ENCODE data around the gene KIF9. TPM values are rescaled to one million over a fixed set of nuclear protein-coding genes. Genes with fewer than 3 reads are reported as not detected.

Gene KIF9
- total RNA-seq, 1 donor from 2014 or later, result 6.2 TPM

DNA sequence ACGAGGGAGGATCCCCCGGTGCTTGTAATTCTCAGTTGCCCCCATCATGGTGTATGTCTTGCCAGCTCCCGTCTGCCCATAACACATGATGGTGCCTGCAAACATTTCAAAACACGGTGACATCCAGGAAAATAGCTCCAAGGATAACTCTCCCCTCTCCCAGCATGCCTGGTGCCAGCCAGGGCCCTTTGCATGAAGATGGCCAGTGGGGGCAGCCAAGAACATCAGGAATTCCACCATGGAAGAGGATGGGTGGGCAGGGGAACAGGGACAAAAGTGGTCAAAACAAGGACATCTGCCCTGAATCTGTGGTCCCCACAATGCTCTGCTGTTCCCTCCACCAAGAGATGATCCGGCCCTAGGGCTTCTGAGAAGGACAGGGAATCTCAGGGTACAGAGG lies 9.0 kb downstream of the KIF9 start:
- H3K4me3 Mint-ChIP-seq, result no peak overlapping the region
- H3K4me1 Mint-ChIP-seq, result no peaks in the 10 kb centered on the region
- H3K27me3 Mint-ChIP-seq (ENCODE audit: low read depth), result no peaks in the 10 kb centered on the region
- H3K9me3 Mint-ChIP-seq, result no peaks in the 10 kb centered on the region
- no peak overlapping the region for H3K27ac Mint-ChIP-seq
- TF ChIP-seq, protein P1, sequence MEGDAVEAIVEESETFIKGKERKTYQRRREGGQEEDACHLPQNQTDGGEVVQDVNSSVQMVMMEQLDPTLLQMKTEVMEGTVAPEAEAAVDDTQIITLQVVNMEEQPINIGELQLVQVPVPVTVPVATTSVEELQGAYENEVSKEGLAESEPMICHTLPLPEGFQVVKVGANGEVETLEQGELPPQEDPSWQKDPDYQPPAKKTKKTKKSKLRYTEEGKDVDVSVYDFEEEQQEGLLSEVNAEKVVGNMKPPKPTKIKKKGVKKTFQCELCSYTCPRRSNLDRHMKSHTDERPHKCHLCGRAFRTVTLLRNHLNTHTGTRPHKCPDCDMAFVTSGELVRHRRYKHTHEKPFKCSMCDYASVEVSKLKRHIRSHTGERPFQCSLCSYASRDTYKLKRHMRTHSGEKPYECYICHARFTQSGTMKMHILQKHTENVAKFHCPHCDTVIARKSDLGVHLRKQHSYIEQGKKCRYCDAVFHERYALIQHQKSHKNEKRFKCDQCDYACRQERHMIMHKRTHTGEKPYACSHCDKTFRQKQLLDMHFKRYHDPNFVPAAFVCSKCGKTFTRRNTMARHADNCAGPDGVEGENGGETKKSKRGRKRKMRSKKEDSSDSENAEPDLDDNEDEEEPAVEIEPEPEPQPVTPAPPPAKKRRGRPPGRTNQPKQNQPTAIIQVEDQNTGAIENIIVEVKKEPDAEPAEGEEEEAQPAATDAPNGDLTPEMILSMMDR (IDR thresholded peaks at IDR 0.05; ENCODE audit: unreplicated experiment), result no peak
- H3K36me3 Mint-ChIP-seq, result no peaks in the 10 kb centered on the region
- DNase-seq (ENCODE audit: low spot score in 2 of 2, unreplicated experiment in 2 of 2), result no peak

DNA sequence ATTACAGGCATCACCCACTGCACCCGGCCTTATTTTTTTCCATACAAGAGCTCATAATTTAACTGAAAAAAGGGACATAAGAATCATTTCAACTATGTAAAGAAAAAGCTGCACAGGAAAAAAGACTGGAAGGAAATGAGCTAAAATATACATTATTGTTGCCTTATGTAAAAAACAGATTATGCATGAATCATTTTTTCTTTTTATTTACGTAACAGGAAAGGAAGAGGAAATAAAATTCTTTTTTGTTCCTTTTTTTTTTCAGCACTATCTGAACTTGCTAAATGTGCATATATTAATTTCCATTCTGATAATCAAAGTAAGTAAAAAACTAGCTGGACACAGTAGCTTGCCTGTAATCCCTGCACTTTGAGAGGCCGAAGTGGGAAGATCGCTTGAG lies 12.1 kb downstream of the KIF9 start:
- no peak overlapping the region for H3K4me3 Mint-ChIP-seq
- H3K27ac Mint-ChIP-seq, result no peak overlapping the region
- H3K36me3 Mint-ChIP-seq, result no peaks in the 10 kb centered on the region
- no peaks in the 10 kb centered on the region for H3K27me3 Mint-ChIP-seq (ENCODE audit: low read depth)
- H3K4me1 Mint-ChIP-seq, result peaks cover 4% of the 10 kb centered on the region
- TF ChIP-seq, protein P1 (IDR thresholded peaks at IDR 0.05; ENCODE audit: unreplicated experiment), result no peak
- H3K9me3 Mint-ChIP-seq, result no peaks in the 10 kb centered on the region
- DNase-seq (ENCODE audit: low spot score in 2 of 2, unreplicated experiment in 2 of 2), result no peak

DNA sequence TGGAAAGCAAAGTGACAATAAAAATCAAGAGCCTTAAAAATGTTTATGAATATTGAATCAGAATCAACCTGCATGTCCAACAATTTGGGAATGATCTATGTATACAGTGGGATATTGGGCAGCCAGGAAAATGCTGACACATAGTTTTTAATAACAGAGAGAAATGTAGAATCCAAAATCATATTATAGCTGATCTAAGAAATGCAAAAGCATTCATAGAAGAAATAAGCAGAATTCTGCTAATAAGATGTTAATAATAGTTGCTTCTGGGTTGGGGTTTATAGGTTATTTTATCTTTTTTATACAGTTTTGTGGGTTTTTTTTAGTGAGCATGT lies 15.1 kb downstream of the KIF9 start:
- no peak overlapping the region for H3K4me3 Mint-ChIP-seq
- DNase-seq (ENCODE audit: low spot score in 2 of 2, unreplicated experiment in 2 of 2), result no peak
- no peaks in the 10 kb centered on the region for H3K36me3 Mint-ChIP-seq
- no peaks in the 10 kb centered on the region for H3K27me3 Mint-ChIP-seq (ENCODE audit: low read depth)
- no peaks in the 10 kb centered on the region for H3K9me3 Mint-ChIP-seq
- no peak overlapping the region for H3K27ac Mint-ChIP-seq
- TF ChIP-seq, protein P1 (IDR thresholded peaks at IDR 0.05; ENCODE audit: unreplicated experiment), result no peak
- peaks cover 4% of the 10 kb centered on the region for H3K4me1 Mint-ChIP-seq

DNA sequence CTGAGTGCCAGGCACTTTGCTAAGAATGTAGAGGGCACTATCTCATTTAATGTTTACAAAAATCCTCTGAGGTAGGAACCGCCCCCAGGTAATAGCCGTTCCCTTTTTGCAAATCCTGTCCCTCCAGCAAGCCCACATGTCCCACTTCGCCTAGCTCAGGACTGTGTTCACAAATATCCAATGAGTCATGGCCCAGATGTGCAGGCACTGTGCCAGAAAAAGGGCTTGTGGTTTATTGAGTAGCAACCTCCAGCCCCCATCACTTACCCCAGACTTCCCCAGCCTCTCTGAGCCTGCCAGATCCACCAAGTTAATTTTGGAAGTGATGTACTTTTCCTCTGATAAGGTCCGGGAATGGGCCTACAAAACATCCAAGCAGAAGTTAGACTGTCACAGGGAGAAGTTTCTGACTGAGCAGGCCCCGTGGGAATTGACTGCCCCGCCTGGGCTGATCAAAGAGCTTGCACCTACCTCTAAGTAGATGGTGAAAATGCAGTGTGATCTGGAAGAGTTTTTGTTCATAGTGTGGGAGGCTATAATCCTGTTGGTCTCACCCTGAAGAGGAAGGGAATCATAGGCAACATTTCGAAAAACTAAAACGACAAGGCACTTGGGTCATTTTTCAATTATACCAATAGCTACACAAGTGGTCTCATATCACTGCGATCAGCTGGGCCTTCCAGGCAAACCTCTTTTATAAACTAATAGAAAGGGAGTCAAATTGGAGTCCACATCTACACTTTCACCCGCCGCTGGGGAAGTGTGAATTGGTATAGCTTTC lies 15.7 kb downstream of the KIF9 start:
- Mint-ChIP-seq H3K27ac (peak overlapping the region; percentile 32), H3K36me3 (no peaks in the 10 kb centered on the region), H3K27me3 (ENCODE audit: low read depth) (no peaks in the 10 kb centered on the region), H3K9me3 (no peaks in the 10 kb centered on the region), H3K4me3 (no peak overlapping the region), H3K4me1 (peaks cover 4% of the 10 kb centered on the region)
- TF ChIP-seq, protein P1 (IDR thresholded peaks at IDR 0.05; ENCODE audit: unreplicated experiment), result no peak
- DNase-seq (ENCODE audit: low spot score in 2 of 2, unreplicated experiment in 2 of 2), result peak in 1 of 2 experiments; percentile 67

DNA sequence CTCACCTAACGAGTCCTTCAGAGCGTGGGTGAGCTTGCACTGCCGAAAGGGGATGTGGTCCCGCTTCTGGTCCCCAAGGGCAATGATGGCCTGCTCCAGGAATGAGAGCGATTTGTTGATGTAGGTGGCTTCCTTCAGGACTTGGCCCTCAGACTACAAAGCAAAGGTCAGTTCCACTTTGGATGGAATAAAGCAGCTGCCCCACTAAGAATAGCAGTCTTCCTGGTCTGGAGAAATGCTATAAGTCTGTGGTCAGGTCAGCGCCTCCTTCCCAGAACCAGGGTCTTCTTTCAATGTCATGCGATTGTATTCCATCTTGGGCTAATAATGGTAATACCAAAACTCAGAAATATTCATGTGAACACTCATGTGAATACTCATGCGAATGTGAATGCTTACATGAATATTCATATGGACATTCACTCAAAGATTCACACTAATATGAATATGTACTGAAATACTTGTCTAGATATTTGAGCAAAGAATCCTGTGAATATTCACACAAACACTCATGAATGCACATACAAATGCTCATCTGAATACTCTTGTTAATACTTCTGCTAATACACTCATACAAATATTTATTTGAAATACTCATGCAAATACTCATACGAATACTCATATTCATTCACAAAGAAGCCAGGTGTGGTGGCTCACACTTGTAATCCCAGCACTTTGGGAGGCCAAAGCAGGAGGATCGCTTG lies 16.7 kb downstream of the KIF9 start:
- DNase-seq (ENCODE audit: low spot score in 2 of 2, unreplicated experiment in 2 of 2), result no peak
- Mint-ChIP-seq H3K36me3 (no peaks in the 10 kb centered on the region), H3K27ac (no peak overlapping the region), H3K27me3 (ENCODE audit: low read depth) (no peaks in the 10 kb centered on the region), H3K4me1 (peaks cover 4% of the 10 kb centered on the region), H3K4me3 (no peak overlapping the region), H3K9me3 (no peaks in the 10 kb centered on the region)
- TF ChIP-seq, protein P1 (IDR thresholded peaks at IDR 0.05; ENCODE audit: unreplicated experiment), result no peak
